PC-9 (cell line): ENCODE data around the gene PRSS21. TPM values are rescaled to one million over a fixed set of nuclear protein-coding genes. Genes with fewer than 3 reads are reported as not detected.

ENCODE experiments used
- BruUV-seq: library from RNA; stranded (reverse); fragments of 400-500 nt; replicated peaks from 2 replicates; lab custom pipeline; 2021; lab: Mats Ljungman, UMichigan
- CTCF ChIA-PET: fragments of 300-600 bp; sonication (Branson Sonifier 250); formaldehyde crosslinking; loops from one replicate; lab custom pipeline; 2022; ENCODE audit warnings: antibody characterized with exemption; lab: Charles Lee
- POLR2A ChIA-PET: fragments of 300-600 bp; sonication (Branson Sonifier 250); formaldehyde crosslinking; loops from one replicate; lab custom pipeline; 2022; ENCODE audit warnings: antibody characterized with exemption; ENCODE audit not compliant: unreplicated experiment; lab: Charles Lee
- DNase-seq, 2 experiments: peaks; one replicate each; pipeline versions ENCODE4 v3.0.0 to v3.0.0-alpha.2; 2015 to 2022; ENCODE audit warnings: mixed read lengths in 1 of 2
- H2AFZ ChIP-seq: fragments of 200-600 bp; sonication (generic); 2 replicates; pipeline ENCODE4 v1.8.1; 2017; ENCODE audit warnings: antibody characterized with exemption
- H3F3A ChIP-seq: fragments of 200-600 bp; sonication (generic); 2 replicates; pipeline ENCODE4 v1.8.1; 2017; ENCODE audit warnings: antibody characterized with exemption, mild to moderate bottlenecking, low read depth; ENCODE audit not compliant: insufficient read depth
- H3K27ac ChIP-seq: fragments of 200-600 bp; sonication (generic); 2 replicates; pipeline ENCODE4 v1.6.1; 2016; ENCODE audit warnings: mixed run types
- H3K27me3 ChIP-seq: fragments of 200-600 bp; sonication (generic); 2 replicates; pipeline ENCODE4 v1.6.1; 2016; ENCODE audit warnings: low read depth, mixed run types; ENCODE audit not compliant: insufficient read depth
- H3K36me3 ChIP-seq: fragments of 200-600 bp; sonication (generic); 2 replicates; pipeline ENCODE4 v1.6.1; 2016; ENCODE audit warnings: low read depth, mixed run types
- H3K4me1 ChIP-seq: fragments of 200-600 bp; sonication (generic); replicated peaks from 2 replicates; pipeline ENCODE4 v1.6.1; 2016; ENCODE audit warnings: mixed run types; ENCODE audit not compliant: insufficient read depth
- H3K4me2 ChIP-seq: fragments of 200-600 bp; sonication (generic); 2 replicates; pipeline ENCODE4 v1.6.1; 2017; ENCODE audit warnings: mixed run types
- H3K4me3 ChIP-seq: fragments of 200-600 bp; sonication (generic); 2 replicates; pipeline ENCODE4 v1.6.1; 2016; ENCODE audit warnings: mixed run types
- H3K79me2 ChIP-seq: fragments of 200-600 bp; sonication (generic); 2 replicates; pipeline ENCODE4 v1.6.1; 2017; ENCODE audit warnings: low read depth, mixed run types
- H3K9me2 ChIP-seq: fragments of 200-600 bp; sonication (generic); 2 replicates; pipeline ENCODE4 v1.8.1; 2017; ENCODE audit warnings: mild to moderate bottlenecking; ENCODE audit not compliant: insufficient read depth
- H3K9me3 ChIP-seq: fragments of 200-600 bp; sonication (generic); 2 replicates; pipeline ENCODE4 v1.8.1; 2016; ENCODE audit warnings: low read depth; ENCODE audit not compliant: insufficient read depth
- H4K20me1 ChIP-seq: fragments of 200-600 bp; sonication (generic); 2 replicates; pipeline ENCODE4 v1.8.1; 2017; ENCODE audit not compliant: insufficient read depth
- CTCF ChIP-seq: fragments of 200-600 bp; sonication (generic); conservative IDR thresholded peaks from 2 replicates; pipeline ENCODE4 v1.6.1; 2017; ENCODE audit warnings: mixed run types, antibody characterized with exemption, mild to moderate bottlenecking, moderate library complexity
- EZH2 ChIP-seq: fragments of 200-600 bp; sonication (generic); IDR thresholded peaks from 2 replicates; pipeline ENCODE4 v1.8.0; 2017; ENCODE audit warnings: antibody characterized with exemption, low read depth
- intact Hi-C: fragments of 100-400 bp; cut with micrococcal nuclease; formaldehyde crosslinking; loops from one replicate; pipeline ENCODE4 v1.10.0; 2022; ENCODE audit not compliant: unreplicated experiment
- total RNA-seq: library from RNA; stranded (reverse); gene quantifications from 2 replicates; pipeline ENCODE4 v1.2.3, GENCODE V29; 2021

PRSS21 gene
- total RNA-seq, 1 experiment from 2014 or later = 61.2 TPM

GRCh38 chr16:2840914-2841313 is 23.9 kb downstream of the PRSS21 start:
- H3K27ac ChIP-seq = no peak overlapping the region
- peaks cover 41% of the 10 kb centered on the region for H3K4me1 ChIP-seq
- no peak for DNase-seq
- no peaks in the 10 kb centered on the region for H3K36me3 ChIP-seq
- no peaks in the 10 kb centered on the region for H3K79me2 ChIP-seq
- H3F3A ChIP-seq = peaks cover 50% of the 10 kb centered on the region
- H2AFZ ChIP-seq = no peak overlapping the region
- intact Hi-C loops = no loop called here
- BruUV-seq = no TSS peak
- no peak overlapping the region for H3K4me2 ChIP-seq
- TF ChIP-seq EZH2 (no peak), CTCF (no peak)
- no peaks in the 10 kb centered on the region for H3K9me2 ChIP-seq
- H3K9me3 ChIP-seq = no peaks in the 10 kb centered on the region
- ChIA-PET POLR2A (no interaction called here), CTCF (interaction anchor here (0.6 to 2.2 kb wide), 2 partner anchors 27 to 159 kb away, joined by 5 to 6 read pairs; no protein-coding TSS in a partner anchor)
- H3K27me3 ChIP-seq = no peaks in the 10 kb centered on the region
- no peaks in the 10 kb centered on the region for H4K20me1 ChIP-seq
- H3K4me3 ChIP-seq = no peak overlapping the region

GRCh38 chr16:2841606-2842339 is 24.7 kb downstream of the PRSS21 start:
- H3K36me3 ChIP-seq = no peaks in the 10 kb centered on the region
- no peaks in the 10 kb centered on the region for H3K9me2 ChIP-seq
- DNase-seq = peak in 1 of 2 experiments; percentile 46
- no peak overlapping the region for H3K4me3 ChIP-seq
- no peaks in the 10 kb centered on the region for H4K20me1 ChIP-seq
- no peaks in the 10 kb centered on the region for H3K27me3 ChIP-seq
- no peak overlapping the region for H3K27ac ChIP-seq
- intact Hi-C loops = no loop called here
- no peak overlapping the region for H2AFZ ChIP-seq
- H3K4me1 ChIP-seq = peaks cover 40% of the 10 kb centered on the region
- H3K9me3 ChIP-seq = no peaks in the 10 kb centered on the region
- H3K4me2 ChIP-seq = no peak overlapping the region
- ChIA-PET POLR2A (interaction anchor here (0.6 kb wide), 1 partner anchor 311 kb away, joined by 3 read pairs; no protein-coding TSS in a partner anchor), CTCF (no interaction called here)
- TF ChIP-seq CTCF (no peak), EZH2 (no peak)
- BruUV-seq = no TSS peak
- H3K79me2 ChIP-seq = no peaks in the 10 kb centered on the region
- H3F3A ChIP-seq = peaks cover 48% of the 10 kb centered on the region

- H3K4me2 ChIP-seq = no peak overlapping the region
- no peak overlapping the region for H2AFZ ChIP-seq
- H3K4me3 ChIP-seq = no peak overlapping the region
- H3K27me3 ChIP-seq = no peaks in the 10 kb centered on the region
- POLR2A ChIA-PET = interaction anchor here (0.6 kb wide), 1 partner anchor 312 kb away, joined by 3 read pairs; no protein-coding TSS in a partner anchor
- no peaks in the 10 kb centered on the region for H3K9me2 ChIP-seq
- TF ChIP-seq EZH2 (no peak), CTCF (peak; percentile 42; the same call in 1 of the 2 replicates)
- H3K27ac ChIP-seq = no peak overlapping the region
- no peaks in the 10 kb centered on the region for H4K20me1 ChIP-seq
- no peaks in the 10 kb centered on the region for H3K9me3 ChIP-seq
- BruUV-seq = no TSS peak
- CTCF ChIA-PET = no interaction called here
- peaks cover 47% of the 10 kb centered on the region for H3F3A ChIP-seq
- peaks cover 39% of the 10 kb centered on the region for H3K4me1 ChIP-seq
- DNase-seq = no peak
- intact Hi-C loops = no loop called here
- H3K36me3 ChIP-seq = no peaks in the 10 kb centered on the region
- no peaks in the 10 kb centered on the region for H3K79me2 ChIP-seq
Measured at GRCh38 chr16:2842340-2843000, 25.4 kb downstream of the PRSS21 start.
